Left renal pelvis (tissue), 4 donors: ENCODE results near the gene PRSS8. TPM values are rescaled to one million over a fixed set of nuclear protein-coding genes. Genes with fewer than 3 reads are reported as not detected.

Source experiments
- DNase-seq, 4 donors: peaks; one replicate each; pipeline ENCODE4 v3.0.0-alpha.2; 2013; ENCODE audit warnings: low read depth in 4 of 4, low spot score in 3 of 4
- polyA plus RNA-seq, 4 donors: library from polyadenylated mRNA; unstranded; fragments of 120-200 nt; gene quantifications; one replicate each; pipeline ENCODE4 v1.2.1, GENCODE V29; 2013; ENCODE audit not compliant: insufficient read length in 4 of 4

PRSS8 gene
- polyA plus RNA-seq, 4 donors: 2.1 to 70.6 (median 54.9) TPM

DNA sequence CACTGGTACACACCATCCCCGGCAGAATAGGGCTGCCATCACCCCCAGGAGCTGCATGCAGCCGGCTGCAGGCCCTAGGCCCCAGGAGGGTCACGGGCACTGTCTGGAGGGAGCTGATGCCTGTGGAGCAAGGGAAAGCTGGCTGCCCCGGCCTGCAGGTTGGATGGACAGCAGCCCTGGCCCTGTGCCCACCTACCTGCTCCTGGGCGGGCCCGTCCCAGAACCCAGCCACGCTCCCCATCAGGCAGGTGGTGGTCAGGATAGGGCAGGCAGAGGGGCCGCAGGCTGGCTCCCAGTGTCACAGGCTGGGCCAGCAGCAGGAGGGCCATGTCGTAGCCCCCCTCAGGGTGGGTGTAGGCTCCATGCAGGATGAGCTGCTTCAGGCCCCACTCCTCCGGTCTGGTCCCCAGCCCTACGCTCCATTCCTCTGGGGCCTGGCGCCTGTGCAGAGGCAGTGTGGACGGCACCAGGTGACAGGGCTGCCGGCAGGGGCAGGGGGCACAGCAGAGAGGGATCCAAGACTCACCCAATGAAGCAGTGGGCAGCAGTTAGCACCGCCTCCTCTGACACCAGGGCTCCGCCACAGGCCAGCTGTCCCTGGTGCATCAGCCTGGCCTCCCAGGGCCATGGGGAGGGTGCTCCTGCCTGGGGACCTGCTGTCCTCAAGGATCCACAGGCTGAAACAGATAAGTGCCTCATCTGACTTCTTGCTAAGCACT, 50.8 kb downstream of the PRSS8 start:
- no peak for DNase-seq

DNA sequence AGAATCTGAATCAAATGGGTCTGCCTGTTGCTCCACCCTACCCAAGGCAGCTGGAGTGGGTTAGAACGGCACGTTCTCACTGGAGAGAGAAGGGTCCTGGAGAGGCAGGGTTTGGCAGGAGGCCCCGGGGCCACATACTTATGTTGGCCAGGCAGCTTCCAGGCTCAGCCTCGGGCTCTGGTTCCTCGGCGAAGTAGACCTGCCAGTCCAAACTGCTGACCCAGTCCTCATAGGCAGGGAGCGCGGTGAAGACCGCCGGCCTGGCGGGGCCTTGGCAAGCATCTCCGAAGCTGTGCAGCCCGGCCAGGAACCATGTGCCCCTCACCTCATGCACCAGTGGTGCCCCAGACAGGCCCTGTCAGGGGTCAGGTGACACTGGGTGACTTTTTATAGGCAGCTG, 51.5 kb downstream of the PRSS8 start:
- no peak for DNase-seq

DNA sequence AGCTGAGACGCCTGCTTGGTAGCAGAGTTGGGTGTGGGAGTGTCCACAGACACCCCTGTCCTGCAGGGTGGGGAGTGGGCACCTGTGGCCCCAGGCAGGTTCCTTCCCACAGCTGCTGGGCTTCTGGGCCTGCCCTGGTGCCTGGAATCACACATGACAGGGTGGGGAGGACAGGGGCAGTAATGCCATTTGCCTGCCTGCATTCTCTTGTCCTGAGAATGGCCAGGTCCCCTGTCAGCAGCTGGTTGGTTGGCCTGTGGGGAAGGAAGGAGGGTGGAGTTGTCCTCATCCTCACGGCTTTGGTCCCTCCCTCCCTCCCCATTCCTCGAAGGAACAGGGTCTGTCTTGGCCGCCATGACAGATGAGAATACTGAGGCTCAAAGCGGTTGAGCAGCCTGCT, 52.0 kb downstream of the PRSS8 start:
- no peak for DNase-seq

DNA sequence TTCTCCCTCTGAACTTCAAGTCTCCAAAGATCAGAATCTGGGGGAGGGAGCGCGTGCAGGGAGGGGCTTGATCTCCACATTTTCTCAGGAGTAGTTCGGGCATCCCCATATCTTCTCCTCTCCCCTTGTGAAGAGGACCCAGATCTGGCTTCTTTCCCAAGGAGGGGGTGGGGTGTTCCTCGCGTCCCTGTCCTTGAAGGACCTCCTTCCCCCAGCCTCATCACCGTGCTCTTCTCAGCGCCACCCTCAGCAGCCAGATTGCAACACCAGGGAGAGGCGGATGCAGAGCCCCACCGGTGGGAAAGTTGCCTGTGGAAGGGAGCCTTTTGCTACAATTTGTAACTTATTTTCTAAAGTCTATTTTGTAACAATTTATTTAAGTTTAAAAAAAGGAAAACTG, 52.4 kb downstream of the PRSS8 start:
- no peak for DNase-seq

DNA sequence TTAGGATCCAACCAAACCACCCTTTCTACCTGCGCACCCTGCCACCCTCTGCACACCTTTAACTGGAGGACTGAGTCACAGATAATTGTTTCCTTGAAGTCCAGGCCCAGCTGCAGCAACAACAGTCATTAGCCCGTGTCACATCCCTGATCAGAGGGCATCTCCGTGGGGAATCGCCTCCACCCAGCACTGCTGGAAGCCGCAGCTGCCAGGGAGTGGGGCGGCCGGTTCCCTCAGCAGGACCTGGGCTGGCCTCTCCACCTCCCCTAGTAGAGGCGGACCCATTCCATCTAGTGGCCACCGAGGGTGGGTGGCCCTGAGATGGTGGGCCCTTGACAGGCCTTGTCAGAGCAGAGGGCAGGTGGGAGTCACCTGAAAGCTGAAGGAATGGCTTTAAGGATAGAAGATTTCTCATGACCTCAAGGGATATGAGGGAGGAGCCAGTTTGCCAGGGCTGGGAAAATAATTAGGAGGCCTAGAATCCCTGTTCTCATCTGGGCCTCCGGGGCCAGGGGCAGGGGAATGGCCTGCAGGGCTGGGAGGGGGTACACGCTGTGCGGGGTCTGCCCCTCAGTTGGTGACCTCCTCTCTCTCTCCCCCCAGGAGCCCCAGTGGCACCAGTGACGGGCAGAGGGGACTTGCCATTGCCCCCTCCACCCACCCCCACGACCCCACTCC, 53.0 kb downstream of the PRSS8 start:
- no peak for DNase-seq

Other genes starting within 250 kb of the PRSS8 start
- gene BCL7C, start 241.7 kb downstream of the PRSS8 start, polyA plus RNA-seq: 10 to 100 TPM; 35.3 to 51.7 (median 43.7) TPM
- gene CTF1, start 239.1 kb downstream of the PRSS8 start, polyA plus RNA-seq: 1 to 10 TPM; 6.9 to 8.8 (median 7.7) TPM
- gene FBXL19, start 212.2 kb downstream of the PRSS8 start, polyA plus RNA-seq: 10 to 100 TPM; 16.5 to 35.4 (median 18.3) TPM
- 10 to 100 TPM; 13.1 to 18.7 (median 17.4) TPM for gene ORAI3, start 186.7 kb downstream of the PRSS8 start, polyA plus RNA-seq
- 10 to 100 TPM; 15.2 to 20.7 (median 15.7) TPM for gene SETD1A, start 178.0 kb downstream of the PRSS8 start, polyA plus RNA-seq
- 10 to 100 TPM in 2 of 4 donors, 1 to 10 TPM in 2; 6.7 to 11.8 (median 8.9) TPM for gene HSD3B7, start 150.5 kb downstream of the PRSS8 start, polyA plus RNA-seq
- 1 to 10 TPM; 1.2 to 2.8 (median 2.2) TPM for gene STX1B, start 125.1 kb downstream of the PRSS8 start, polyA plus RNA-seq
- gene STX4, start 102.2 kb downstream of the PRSS8 start, polyA plus RNA-seq: 10 to 100 TPM; 29.1 to 48.6 (median 34.8) TPM
- gene ZNF668, start 61.5 kb downstream of the PRSS8 start, polyA plus RNA-seq: 1 to 10 TPM; 4.6 to 9.0 (median 5.7) TPM
- 10 to 100 TPM; 10.3 to 15.0 (median 11.7) TPM for gene ZNF646, start 61.3 kb downstream of the PRSS8 start, polyA plus RNA-seq
- 1 to 10 TPM in 3 of 4 donors, under 1 TPM in 1; 0.59 to 2.1 (median 1.1) TPM for gene PRSS53, start 46.8 kb downstream of the PRSS8 start, polyA plus RNA-seq
- gene VKORC1, start 40.9 kb downstream of the PRSS8 start, polyA plus RNA-seq: 10 to 100 TPM; 74.1 to 77.8 (median 76.9) TPM
- gene BCKDK, start 27.3 kb downstream of the PRSS8 start, polyA plus RNA-seq: 10 to 100 TPM; 30.1 to 46.3 (median 35.9) TPM
- 10 to 100 TPM; 54.1 to 80.2 (median 62.6) TPM for gene KAT8, start 18.1 kb downstream of the PRSS8 start, polyA plus RNA-seq
- gene PRSS36, start 14.3 kb upstream of the PRSS8 start, polyA plus RNA-seq: 1 to 10 TPM in 2 of 4 donors, under 1 TPM in 2; 0.73 to 2.4 (median 1.5) TPM
- 100 to 1,000 TPM; 577 to 823 (median 699) TPM for gene FUS, start 44.4 kb upstream of the PRSS8 start, polyA plus RNA-seq
- 10 to 100 TPM in 2 of 4 donors, 1 to 10 TPM in 2; 8.5 to 13.7 (median 10.9) TPM for gene PYCARD, start 67.0 kb upstream of the PRSS8 start, polyA plus RNA-seq
- under 1 TPM; 0.04 to 0.15 (median 0.11) TPM for gene TRIM72, start 78.4 kb upstream of the PRSS8 start, polyA plus RNA-seq
- not detected for gene PYDC1, start 81.4 kb upstream of the PRSS8 start, polyA plus RNA-seq
- 1 to 10 TPM; 1.3 to 5.4 (median 2.5) TPM for gene ITGAM, start 124.2 kb upstream of the PRSS8 start, polyA plus RNA-seq
- gene ITGAX, start 219.4 kb upstream of the PRSS8 start, polyA plus RNA-seq: 1 to 10 TPM in 2 of 4 donors, under 1 TPM in 2; 0.53 to 1.8 (median 1.0) TPM